Stimulated activated CD4-positive, alpha-beta T cell treated with anti-CD3 and anti-CD28 coated beads, Interleukin-15, amount 100 ng/mL, for 1 hour (primary cell): Measurements from ENCODE around the gene ARL6IP1.

Experiments used
- DNase-seq, 2 donors: peaks; one replicate each; pipeline ENCODE4 v3.0.0-alpha.2; 2020; ENCODE audit warnings: low read depth in 1 of 2, low spot score in 1 of 2

ARL6IP1 gene

GRCh38 chr16:18801145-18801972 lies at the start of gene ARL6IP1:
Gene ARL6IP1 (minus strand): TSS chr16:18801549. CDS start chr16:18801466, 83 bp downstream.
- peak; percentile 97 to 98 for DNase-seq

DNA sequence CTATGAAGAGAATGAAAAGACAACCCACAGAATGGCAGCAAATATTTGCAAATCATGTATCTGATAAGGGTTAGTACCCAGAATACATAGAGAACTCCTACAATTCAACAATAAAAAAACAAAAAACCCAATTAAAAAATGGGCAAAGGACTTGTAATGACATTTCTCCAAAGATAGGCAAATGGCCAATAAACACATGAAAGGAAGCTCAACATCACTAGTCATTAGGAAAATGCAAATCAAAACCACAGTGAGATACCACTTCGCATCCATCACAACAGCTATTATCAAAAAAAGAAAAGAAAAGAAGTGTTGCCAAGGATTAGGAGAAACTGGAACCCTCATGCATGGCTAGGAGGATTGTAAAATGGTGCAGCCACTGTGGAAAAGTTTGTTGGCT lies 45.1 kb upstream of the ARL6IP1 start:
- DNase-seq = no peak

DNA sequence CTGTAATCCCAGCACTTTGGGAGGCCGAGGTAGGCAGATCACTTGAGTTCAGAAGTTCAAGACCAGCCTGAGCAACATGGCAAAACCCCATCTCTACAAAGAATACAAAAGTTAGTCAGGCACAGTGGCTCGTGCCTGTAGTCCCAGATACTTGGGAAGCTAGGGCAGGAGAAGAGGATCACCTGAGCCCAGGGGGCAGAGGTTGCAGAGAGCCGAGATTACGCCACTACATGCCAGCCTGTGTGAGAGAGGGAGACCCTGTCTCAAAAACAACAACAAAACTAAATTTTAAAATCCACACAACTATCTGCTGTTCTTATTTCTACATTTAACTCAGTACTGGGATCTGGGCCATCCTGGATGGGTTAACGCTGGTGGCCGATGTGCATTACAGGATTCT lies 41.2 kb upstream of the ARL6IP1 start:
- no peak for DNase-seq

DNA sequence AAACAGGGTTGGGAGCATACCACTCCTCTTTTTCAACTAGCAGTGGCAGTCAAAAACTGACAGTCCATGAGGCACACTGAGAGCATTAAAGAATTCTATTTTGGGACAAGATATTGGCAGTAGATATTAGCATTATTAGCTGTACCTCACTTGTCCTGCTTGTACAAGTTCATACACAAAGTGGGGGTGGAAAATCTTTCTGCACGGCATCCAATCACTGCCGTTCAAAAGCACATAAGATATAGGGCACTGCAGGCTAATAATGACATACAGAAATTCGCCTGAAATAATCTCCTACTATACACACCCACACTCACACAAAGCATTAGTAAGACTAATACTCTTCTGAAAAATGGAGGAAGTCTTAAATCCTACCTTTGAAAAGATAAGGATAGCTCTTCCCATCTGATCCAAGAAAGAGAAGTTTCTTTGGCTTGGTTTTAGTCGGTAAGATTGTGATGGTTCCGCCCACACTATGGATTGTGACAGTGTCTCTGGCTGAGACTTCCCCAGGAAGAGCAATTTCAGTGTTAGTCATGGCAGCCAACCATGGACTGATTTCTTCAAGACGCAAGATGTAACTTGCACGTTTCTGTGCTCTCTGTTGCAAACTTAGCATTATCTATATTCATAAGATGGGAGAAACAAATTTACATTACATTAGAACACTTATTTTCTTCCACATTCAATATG lies 40.6 kb upstream of the ARL6IP1 start:
- DNase-seq = no peak

DNA sequence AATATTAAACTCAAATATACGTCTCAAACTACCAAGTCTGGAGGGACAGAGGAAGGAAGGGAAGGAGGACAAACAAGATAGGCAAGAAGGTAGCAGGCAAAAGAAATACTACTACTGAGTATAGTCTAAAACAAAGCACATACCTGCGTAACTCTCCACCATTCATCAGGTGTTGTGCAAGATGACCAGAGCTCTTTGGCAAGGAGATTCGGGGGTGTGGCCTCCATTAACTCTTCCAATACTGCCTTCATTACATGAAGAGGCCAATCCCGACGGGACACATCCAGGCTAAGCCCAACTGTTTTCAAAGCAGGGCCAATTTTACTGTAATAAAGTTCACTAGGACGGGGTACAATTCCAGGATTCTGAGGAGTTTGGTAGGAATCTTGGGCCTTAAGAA lies 38.2 kb upstream of the ARL6IP1 start:
- DNase-seq = no peak

- no peak for DNase-seq
These were observed 35.4 kb upstream of the ARL6IP1 start for GRCh38 chr16:18836702-18837101.

DNA sequence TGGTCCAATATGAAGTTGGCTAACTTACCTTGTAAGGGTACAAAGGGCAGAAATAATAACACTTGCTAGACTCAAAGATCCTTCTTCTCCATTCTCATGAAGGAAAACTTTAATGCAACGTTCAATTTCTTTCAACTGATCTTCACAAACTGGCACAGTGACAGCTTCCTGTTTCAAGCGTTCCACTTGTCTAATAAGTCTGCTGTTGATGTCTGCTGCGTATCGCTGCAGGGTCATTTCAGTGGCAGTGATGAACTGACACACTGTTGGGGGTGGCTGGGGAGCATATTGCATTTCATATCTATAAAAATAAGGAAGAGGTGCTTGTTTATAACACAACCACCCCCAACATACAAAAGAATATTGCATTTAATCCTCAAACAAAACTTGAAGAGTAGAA lies 33.5 kb upstream of the ARL6IP1 start:
- DNase-seq = no peak

DNA sequence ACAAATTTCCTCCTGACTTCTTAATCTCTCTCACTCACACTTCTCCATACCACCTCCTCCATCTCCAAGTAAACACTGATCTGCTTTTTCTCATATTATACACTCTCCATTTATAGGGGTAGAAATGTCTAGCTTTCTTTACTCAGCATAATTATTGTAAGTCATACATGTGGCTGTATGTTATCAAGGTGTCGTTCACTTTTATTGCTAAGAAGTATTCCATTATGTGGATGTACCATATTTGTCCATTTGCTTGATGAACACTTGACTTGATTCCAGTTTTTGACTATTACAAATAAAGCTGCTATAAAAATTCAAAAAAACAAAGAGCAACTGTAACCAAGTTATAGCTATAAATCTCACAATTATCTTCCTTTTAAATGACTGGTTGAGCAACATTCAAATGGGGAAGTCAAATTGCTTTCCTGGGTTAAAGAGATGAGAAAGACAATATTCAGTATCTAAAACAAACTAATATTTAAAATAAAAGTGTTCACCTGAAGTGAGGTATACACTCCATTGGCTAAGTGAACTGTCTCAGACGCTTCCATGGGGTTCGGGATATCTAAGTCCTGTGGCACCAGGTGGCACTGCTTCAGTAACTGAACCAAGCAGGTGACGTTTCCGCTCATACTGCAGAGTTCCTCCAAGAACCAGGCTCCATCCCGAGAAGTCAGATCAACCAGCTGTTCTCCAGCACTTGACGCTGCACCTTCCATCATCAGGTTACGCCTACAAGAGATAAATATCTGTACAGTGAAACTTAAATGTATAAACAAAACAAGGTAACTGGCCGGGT lies 32.6 kb upstream of the ARL6IP1 start:
- DNase-seq = no peak

- DNase-seq = no peak
These were observed 31.3 kb upstream of the ARL6IP1 start for GRCh38 chr16:18832613-18833012.

- no peak for DNase-seq
These were observed 30.7 kb upstream of the ARL6IP1 start for GRCh38 chr16:18832006-18832405.

GRCh38 chr16:18829251-18829650 lies 27.9 kb upstream of the ARL6IP1 start:
- no peak for DNase-seq

DNA sequence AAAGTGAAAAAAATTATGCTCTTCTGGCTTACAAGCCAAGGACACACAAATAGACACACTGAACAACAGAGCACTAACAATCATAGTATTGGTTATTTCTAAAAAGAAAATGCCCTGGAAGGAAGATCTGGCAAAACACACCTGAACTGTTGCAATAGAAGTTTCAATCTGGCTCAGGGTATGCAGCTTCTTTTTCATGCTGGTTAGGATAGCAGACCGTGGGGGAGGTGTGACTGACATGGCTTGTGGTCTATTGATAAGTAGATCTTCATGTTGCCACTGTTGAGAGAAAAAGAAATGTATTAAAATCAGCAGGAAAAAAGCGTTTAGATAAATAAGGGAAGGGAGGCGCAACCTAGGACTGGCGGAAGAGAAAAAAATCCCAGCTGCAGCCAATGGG lies 26.5 kb upstream of the ARL6IP1 start:
- no peak for DNase-seq

GRCh38 chr16:18816286-18816685 lies 14.9 kb upstream of the ARL6IP1 start:
- DNase-seq = no peak

DNA sequence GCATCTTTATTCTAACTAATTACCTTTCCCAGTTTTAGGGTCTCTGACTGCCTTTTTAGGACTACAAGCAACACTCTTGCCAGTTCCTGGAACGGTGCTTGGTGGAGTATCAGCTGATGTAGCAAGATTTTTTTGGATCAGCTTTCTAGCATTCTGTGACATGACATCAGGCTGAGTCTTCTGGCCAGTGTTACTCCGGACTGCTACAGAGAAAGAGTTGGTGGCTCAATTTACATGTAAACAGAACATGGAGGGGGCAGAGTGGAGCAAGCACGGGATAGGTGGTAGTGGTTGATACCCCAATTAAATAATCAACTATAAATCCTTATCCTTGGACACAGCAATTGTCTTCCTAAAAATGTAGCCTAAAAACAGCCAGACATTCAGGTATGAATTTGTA lies 10.6 kb upstream of the ARL6IP1 start:
- no peak for DNase-seq

DNA sequence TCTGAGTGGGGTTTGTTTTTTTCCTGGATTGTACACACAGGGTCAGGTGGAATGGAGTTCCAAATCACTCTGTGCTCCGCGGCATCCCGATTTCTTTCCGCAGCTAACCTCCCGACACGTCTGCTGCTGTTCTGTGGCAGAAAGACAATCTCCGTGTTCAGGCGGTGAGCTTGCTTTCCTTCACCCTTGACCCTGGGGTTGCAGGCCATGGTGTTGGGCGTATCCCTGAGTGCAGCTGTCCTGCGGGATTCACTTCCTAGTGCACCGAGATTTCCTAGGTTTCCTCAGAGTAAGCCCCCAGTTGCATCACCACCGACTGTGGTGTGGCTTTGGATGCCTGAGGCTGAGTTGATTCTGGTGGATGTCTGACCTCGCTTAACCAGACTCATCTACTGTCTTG lies 7.8 kb upstream of the ARL6IP1 start:
- no peak for DNase-seq

DNA sequence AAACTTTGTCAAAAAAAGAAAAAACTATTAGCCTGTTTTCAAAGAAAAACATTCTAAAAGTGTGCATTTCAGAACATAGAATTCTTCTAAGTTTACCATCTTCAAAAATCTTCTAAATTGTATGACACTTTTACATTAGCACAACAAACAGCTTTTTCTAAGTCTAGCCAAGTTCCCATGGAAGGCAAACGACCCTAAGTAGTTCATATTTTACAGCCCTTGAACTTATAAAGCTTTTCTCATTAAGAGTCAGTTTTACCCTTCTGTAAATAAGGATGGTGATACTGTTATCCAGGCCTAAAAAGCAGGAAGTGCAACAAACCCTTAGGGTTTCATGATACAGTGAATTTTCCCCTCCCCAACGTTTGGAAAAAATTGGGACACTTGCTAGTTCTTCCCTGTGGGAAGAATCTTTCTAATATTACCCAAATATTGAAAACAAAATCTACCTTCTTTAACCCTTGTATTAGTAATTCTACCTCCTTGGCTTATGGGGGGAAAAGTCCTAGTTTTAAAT lies 4.0 kb upstream of the ARL6IP1 start:
- no peak for DNase-seq

- DNase-seq = no peak
These were observed 3.2 kb upstream of the ARL6IP1 start for GRCh38 chr16:18804540-18804939.

GRCh38 chr16:18803569-18804462 lies 2.5 kb upstream of the ARL6IP1 start:
- no peak for DNase-seq

DNA sequence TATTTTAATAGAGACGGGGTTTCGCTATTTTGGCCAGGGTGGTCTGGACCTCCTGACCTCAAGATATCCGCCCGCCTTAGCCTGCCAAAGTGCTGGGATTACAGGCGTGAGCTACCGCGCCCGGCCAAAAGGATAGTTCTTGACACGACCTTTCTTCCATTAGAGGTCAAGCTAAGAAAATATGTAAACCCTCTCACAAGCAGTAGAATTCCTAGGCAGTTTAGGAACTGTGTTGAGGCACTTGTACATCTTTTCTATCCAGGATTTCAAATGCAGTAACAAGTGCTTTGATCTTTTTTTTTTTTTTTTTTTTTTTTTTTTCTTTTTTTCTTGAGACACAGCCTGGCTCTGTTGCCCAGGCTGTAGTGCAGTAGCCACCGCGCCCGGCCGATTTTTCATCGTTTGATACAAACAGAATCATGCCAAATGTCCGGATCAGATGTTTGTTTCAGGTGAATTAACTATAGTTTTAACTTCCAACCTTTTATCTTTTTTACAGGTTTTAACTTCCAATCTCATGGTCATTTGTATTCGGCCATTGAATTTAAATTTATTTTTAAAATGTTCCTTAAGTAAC lies 1.5 kb upstream of the ARL6IP1 start:
- no peak for DNase-seq

DNA sequence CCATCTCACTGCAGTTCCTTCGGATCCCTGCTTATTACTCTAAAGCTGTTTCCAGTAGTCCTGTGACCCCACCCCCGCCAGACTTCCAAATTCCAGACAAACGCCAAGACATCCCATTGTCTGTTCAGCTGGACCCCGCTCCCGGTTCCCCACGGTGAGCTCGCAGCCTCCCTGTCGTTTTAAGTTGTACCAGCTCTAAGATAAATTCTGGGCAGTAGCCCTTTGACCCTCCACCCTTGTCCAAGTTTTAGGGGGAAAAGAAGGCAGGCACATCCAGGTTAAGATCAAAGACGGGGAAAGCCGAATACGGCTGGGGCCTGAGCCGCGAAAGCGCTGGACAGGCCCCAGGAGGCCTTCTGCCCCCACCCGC lies 589 bp downstream of the ARL6IP1 start:
- DNase-seq = no peak
